Parathyroid adenoma (tissue), 2 donors: ENCODE measurements around the gene NCKAP5.

Experiments
- H2AFZ ChIP-seq: fragments of 300-600 bp; sonication (generic); one replicate; pipeline ENCODE4 v1.7.0; 2017; ENCODE audit warnings: antibody characterized with exemption, mild to moderate bottlenecking
- H3K27ac ChIP-seq: fragments of 300-600 bp; sonication (generic); one replicate; pipeline ENCODE4 v1.7.0; 2017
- H3K27me3 ChIP-seq: fragments of 300-600 bp; sonication (generic); one replicate; pipeline ENCODE4 v1.7.0; 2017; ENCODE audit warnings: low read length; ENCODE audit not compliant: control insufficient read depth, insufficient read depth
- H3K36me3 ChIP-seq: fragments of 300-600 bp; sonication (generic); one replicate; pipeline ENCODE4 v1.7.0; 2017; ENCODE audit warnings: low read length; ENCODE audit not compliant: control insufficient read depth, insufficient read depth
- H3K4me1 ChIP-seq: fragments of 300-600 bp; sonication (generic); one replicate; pipeline ENCODE4 v1.7.0; 2017; ENCODE audit warnings: control low read depth
- H3K4me2 ChIP-seq: fragments of 300-600 bp; sonication (generic); one replicate; pipeline ENCODE4 v1.7.0; 2017; ENCODE audit warnings: low read length
- H3K4me3 ChIP-seq: fragments of 300-600 bp; sonication (generic); one replicate; pipeline ENCODE4 v1.7.0; 2017; ENCODE audit warnings: low read depth, low read length
- H3K79me2 ChIP-seq: fragments of 300-600 bp; sonication (generic); one replicate; pipeline ENCODE4 v1.7.0; 2017; ENCODE audit warnings: control low read depth
- H3K9ac ChIP-seq: fragments of 300-600 bp; sonication (generic); one replicate; pipeline ENCODE4 v1.7.0; 2017; ENCODE audit warnings: mild to moderate bottlenecking
- H3K9me3 ChIP-seq: fragments of 300-600 bp; sonication (generic); one replicate; pipeline ENCODE4 v1.7.0; 2017; ENCODE audit warnings: low read length; ENCODE audit not compliant: control insufficient read depth
- CTCF ChIP-seq: fragments of 300-600 bp; sonication (generic); IDR thresholded peaks from one replicate; pipeline ENCODE4 v1.7.0; 2017; ENCODE audit warnings: antibody characterized with exemption, mild to moderate bottlenecking
- donor health status: primary hyperparathyroidism.

Gene NCKAP5

GRCh38 chr2:132656266-132656975 is 911.8 kb downstream of the NCKAP5 start:
- Histone ChIP-seq H3K4me2 (no peak overlapping the region), H3K4me1 (no peaks in the 10 kb centered on the region), H2AFZ (no peak overlapping the region), H3K27ac (no peak overlapping the region), H3K9ac (no peak overlapping the region), H3K79me2 (no peaks in the 10 kb centered on the region), H3K9me3 (no peaks in the 10 kb centered on the region), H3K36me3 (no peaks in the 10 kb centered on the region), H3K4me3 (no peak overlapping the region), H3K27me3 (no peaks in the 10 kb centered on the region)
- TF ChIP-seq CTCF = no peak

GRCh38 chr2:132654968-132655367 is 913.3 kb downstream of the NCKAP5 start:
- no peak overlapping the region for H2AFZ ChIP-seq
- H3K9me3 ChIP-seq = no peaks in the 10 kb centered on the region
- no peaks in the 10 kb centered on the region for H3K79me2 ChIP-seq
- no peak for TF ChIP-seq CTCF
- no peaks in the 10 kb centered on the region for H3K27me3 ChIP-seq
- no peak overlapping the region for H3K27ac ChIP-seq
- no peaks in the 10 kb centered on the region for H3K36me3 ChIP-seq
- H3K4me2 ChIP-seq = no peak overlapping the region
- H3K9ac ChIP-seq = no peak overlapping the region
- H3K4me1 ChIP-seq = peaks cover 3% of the 10 kb centered on the region
- H3K4me3 ChIP-seq = no peak overlapping the region

GRCh38 chr2:132654335-132654734 is 913.9 kb downstream of the NCKAP5 start:
- no peaks in the 10 kb centered on the region for H3K9me3 ChIP-seq
- H3K9ac ChIP-seq = no peak overlapping the region
- no peak overlapping the region for H3K27ac ChIP-seq
- no peak overlapping the region for H3K4me3 ChIP-seq
- H3K4me2 ChIP-seq = no peak overlapping the region
- no peaks in the 10 kb centered on the region for H3K27me3 ChIP-seq
- H3K79me2 ChIP-seq = no peaks in the 10 kb centered on the region
- peaks cover 3% of the 10 kb centered on the region for H3K4me1 ChIP-seq
- no peak overlapping the region for H2AFZ ChIP-seq
- no peaks in the 10 kb centered on the region for H3K36me3 ChIP-seq
- TF ChIP-seq CTCF = no peak

GRCh38 chr2:132652474-132652873 is 915.8 kb downstream of the NCKAP5 start:
- TF ChIP-seq CTCF = no peak

More at GRCh38 chr2:132652474-132652873, 915.8 kb downstream of the NCKAP5 start:
- Histone ChIP-seq H3K9me3 (no peaks in the 10 kb centered on the region), H3K4me2 (no peak overlapping the region), H3K27ac (no peak overlapping the region), H2AFZ (no peak overlapping the region), H3K4me1 (peaks cover 3% of the 10 kb centered on the region), H3K36me3 (no peaks in the 10 kb centered on the region), H3K9ac (no peak overlapping the region), H3K27me3 (no peaks in the 10 kb centered on the region), H3K4me3 (no peak overlapping the region), H3K79me2 (no peaks in the 10 kb centered on the region)
